HG03439 (cell line): Measurements from ENCODE around the gene GLCCI1.
"Not testable (repeated sequence)": the region's sequence is repeated elsewhere in the genome, so short reads cannot be mapped to it uniquely, and the experiment has no call there.

ENCODE experiments used
- ATAC-seq: cut with Tn5 transposase; IDR thresholded peaks from one replicate; pipeline ENCODE4 v1.9.1; 2021; ENCODE audit warnings: mild to moderate bottlenecking, moderate library complexity; ENCODE audit not compliant: unreplicated experiment

The GLCCI1 gene

GRCh38 chr7:8042796-8043535 lies 74.4 kb downstream of the GLCCI1 start:
- ATAC-seq = no peak

GRCh38 chr7:8044761-8045430 lies 76.3 kb downstream of the GLCCI1 start:
- ATAC-seq = no peak

GRCh38 chr7:8048067-8048466 lies 79.5 kb downstream of the GLCCI1 start:
- ATAC-seq = not testable (repeated sequence)

- no peak for ATAC-seq
These were observed 82.8 kb downstream of the GLCCI1 start for GRCh38 chr7:8051373-8051772.

GRCh38 chr7:8051998-8052397 lies 83.4 kb downstream of the GLCCI1 start:
- no peak for ATAC-seq

GRCh38 chr7:8052824-8053223 lies 84.2 kb downstream of the GLCCI1 start:
- no peak for ATAC-seq

GRCh38 chr7:8056439-8056838 lies 87.8 kb downstream of the GLCCI1 start:
- no peak for ATAC-seq

GRCh38 chr7:8057566-8057965 lies 89.0 kb downstream of the GLCCI1 start:
- ATAC-seq = no peak

GRCh38 chr7:8058322-8058721 lies 89.7 kb downstream of the GLCCI1 start:
- ATAC-seq = no peak

- ATAC-seq = no peak
These were observed 90.3 kb downstream of the GLCCI1 start for GRCh38 chr7:8058852-8059251.

GRCh38 chr7:8060241-8060640 lies 91.6 kb downstream of the GLCCI1 start:
- ATAC-seq = no peak

- ATAC-seq = not testable (repeated sequence)
These were observed 94.7 kb downstream of the GLCCI1 start for GRCh38 chr7:8063300-8063699.

GRCh38 chr7:8063706-8064297 lies 95.2 kb downstream of the GLCCI1 start:
- no peak for ATAC-seq

GRCh38 chr7:8064828-8065227 lies 96.2 kb downstream of the GLCCI1 start:
- ATAC-seq = no peak

- no peak for ATAC-seq
These were observed 96.8 kb downstream of the GLCCI1 start for GRCh38 chr7:8065356-8065813.

- no peak for ATAC-seq
These were observed 100.5 kb downstream of the GLCCI1 start for GRCh38 chr7:8068892-8069686.

- ATAC-seq = no peak
These were observed 102.0 kb downstream of the GLCCI1 start for GRCh38 chr7:8070451-8071180.

- ATAC-seq = no peak
These were observed 109.8 kb downstream of the GLCCI1 start for GRCh38 chr7:8078418-8078817.

- ATAC-seq = no peak
These were observed 114.2 kb downstream of the GLCCI1 start for GRCh38 chr7:8082762-8083161.

GRCh38 chr7:8084836-8085235 lies 116.2 kb downstream of the GLCCI1 start:
- no peak for ATAC-seq

GRCh38 chr7:8085420-8085819 lies 116.8 kb downstream of the GLCCI1 start:
- ATAC-seq = no peak
